Measurements from ENCODE around the gene CDK9. TPM values are rescaled to one million over a fixed set of nuclear protein-coding genes. Genes with fewer than 3 reads are reported as not detected.

The CDK9 gene
- total RNA-seq, 4 donors from 2014 or later = 66.6 to 112 (median 87.6) TPM

GRCh38 chr9:127822108-127822507 lies 36.3 kb downstream of the CDK9 start:
- H3K4me3 ChIP-seq = no peak overlapping the region
- no peaks in the 10 kb centered on the region for H3K9me3 ChIP-seq
- no peak overlapping the region for H3K27ac ChIP-seq
- WGBS, 2 donors = 71 to 73% methylated on average over 4 of the region's 4 CpGs
- H3K27me3 ChIP-seq = no peaks in the 10 kb centered on the region
- DNase-seq (ENCODE audit: low spot score in 2 of 2) = no peak
- TF ChIP-seq EP300 (IDR thresholded peaks at IDR 0.05) = peak in 1 of 2 donors; percentile 27
- TF ChIP-seq POLR2A (IDR thresholded peaks at IDR 0.05) = no peak
- peaks cover 0 to 33% (median 9%) of the 10 kb centered on the region in 4 donors for H3K4me1 ChIP-seq
- H3K36me3 ChIP-seq = peaks cover 2 to 81% (median 5%) of the 10 kb centered on the region in 3 donors

GRCh38 chr9:127825319-127826051 lies 39.7 kb downstream of the CDK9 start:
- WGBS, 2 donors = 67 to 69% methylated on average over 20 to 35 of the region's 42 CpGs
- no peaks in the 10 kb centered on the region for H3K9me3 ChIP-seq
- peak overlapping the region in 3 of 4 donors; percentile 54 to 94 (median 89) for H3K27ac ChIP-seq
- TF ChIP-seq CTCF (IDR thresholded peaks at IDR 0.05) = peak in 3 of 5 experiments; percentile 21 to 33 (median 23)
- no peak for TF ChIP-seq EP300 (IDR thresholded peaks at IDR 0.05)
- TF ChIP-seq POLR2A (IDR thresholded peaks at IDR 0.05) = no peak
- H3K36me3 ChIP-seq = peaks cover 0 to 47% (median 0%) of the 10 kb centered on the region in 3 donors
- H3K27me3 ChIP-seq = no peaks in the 10 kb centered on the region
- DNase-seq (ENCODE audit: low spot score in 2 of 2) = no peak
- H3K4me3 ChIP-seq = no peak overlapping the region
- H3K4me1 ChIP-seq = peaks cover 0 to 57% (median 29%) of the 10 kb centered on the region in 4 donors

- H3K4me1 ChIP-seq = peaks cover 0 to 65% (median 29%) of the 10 kb centered on the region in 4 donors
- H3K36me3 ChIP-seq = peaks cover 0 to 38% (median 0%) of the 10 kb centered on the region in 3 donors
Measured at GRCh38 chr9:127826253-127826913, 40.5 kb downstream of the CDK9 start.

DNA sequence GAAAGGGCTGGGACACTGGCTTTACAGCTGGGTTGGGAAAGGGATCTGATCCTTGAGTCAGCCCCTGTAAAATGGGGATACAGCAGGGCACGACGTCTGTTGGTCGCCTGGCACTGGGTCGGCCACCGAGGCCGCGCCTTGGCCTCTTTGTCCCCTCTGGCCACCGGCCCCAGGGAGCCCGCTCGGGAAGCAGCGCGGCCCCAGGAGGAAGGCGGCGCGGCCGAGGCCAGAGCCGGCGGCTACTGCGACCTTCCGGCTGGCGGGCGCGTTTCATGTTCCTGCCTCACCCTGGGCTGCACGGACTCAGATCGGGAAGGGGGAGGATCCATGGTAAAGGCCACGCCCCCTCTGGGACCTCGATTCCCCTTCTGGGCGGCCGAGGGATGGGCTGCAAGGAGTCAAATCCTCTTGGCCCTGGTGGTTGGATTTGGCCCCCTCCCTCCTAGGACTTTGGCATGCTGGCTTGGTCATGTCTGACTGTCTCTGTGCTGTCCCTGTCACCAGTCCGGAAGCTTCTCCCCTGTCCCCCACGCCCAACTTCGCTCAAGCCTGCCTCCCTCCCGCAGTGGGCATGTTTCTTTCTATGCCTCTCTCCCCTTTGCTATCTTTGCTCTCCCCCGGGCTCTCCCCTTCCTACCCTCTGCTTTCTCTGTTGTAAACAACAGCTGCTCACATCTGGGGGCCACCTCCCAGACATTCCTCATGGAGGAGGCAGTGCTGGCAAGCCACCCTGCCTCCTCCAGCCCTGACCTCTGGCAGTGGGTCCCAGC lies 42.6 kb downstream of the CDK9 start:
- H3K4me1 ChIP-seq = peaks cover 0 to 85% (median 44%) of the 10 kb centered on the region in 4 donors
- peak; percentile 91 to 93 for DNase-seq (ENCODE audit: low spot score in 2 of 2)
- H3K9me3 ChIP-seq = no peaks in the 10 kb centered on the region
- H3K36me3 ChIP-seq = peaks cover 0 to 25% (median 0%) of the 10 kb centered on the region in 3 donors
- H3K4me3 ChIP-seq = peak overlapping the region in 3 of 4 donors; percentile 7 to 42 (median 21)
- H3K27ac ChIP-seq = peak overlapping the region; percentile 65 to 94 (median 82)
- no peaks in the 10 kb centered on the region for H3K27me3 ChIP-seq
- TF ChIP-seq EP300 (IDR thresholded peaks at IDR 0.05) (peak in 1 of 2 donors; percentile 82), CTCF (IDR thresholded peaks at IDR 0.05) (peak in 3 of 5 experiments; percentile 7 to 37 (median 14)), POLR2A (IDR thresholded peaks at IDR 0.05) (peak; percentile 64 to 79)
- WGBS, 2 donors = 1 to 10% methylated on average over 10 to 28 of the region's 34 CpGs

More at GRCh38 chr9:127826253-127826913, 40.5 kb downstream of the CDK9 start:
- Histone ChIP-seq H3K4me3 (no peak overlapping the region), H3K27me3 (no peaks in the 10 kb centered on the region), H3K27ac (peak overlapping the region in 3 of 4 donors; percentile 54 to 94 (median 89)), H3K9me3 (no peaks in the 10 kb centered on the region)
- WGBS, 2 donors = 40 to 45% methylated on average over 5 to 7 of the region's 7 CpGs
- TF ChIP-seq CTCF (IDR thresholded peaks at IDR 0.05) = no peak
- no peak for TF ChIP-seq EP300 (IDR thresholded peaks at IDR 0.05)
- no peak for TF ChIP-seq POLR2A (IDR thresholded peaks at IDR 0.05)
- DNase-seq (ENCODE audit: low spot score in 2 of 2) = no peak

- no peaks in the 10 kb centered on the region for H3K9me3 ChIP-seq
- WGBS, 2 donors = 68% methylated on average over 6 of the region's 6 CpGs
- H3K27me3 ChIP-seq = no peaks in the 10 kb centered on the region
- TF ChIP-seq EP300 (IDR thresholded peaks at IDR 0.05) (no peak), POLR2A (IDR thresholded peaks at IDR 0.05) (no peak), CTCF (IDR thresholded peaks at IDR 0.05) (no peak)
- no peak for DNase-seq (ENCODE audit: low spot score in 2 of 2)
- peak overlapping the region; percentile 65 to 94 (median 82) for H3K27ac ChIP-seq
- peaks cover 0 to 17% (median 0%) of the 10 kb centered on the region in 3 donors for H3K36me3 ChIP-seq
- H3K4me1 ChIP-seq = peaks cover 0 to 94% (median 50%) of the 10 kb centered on the region in 4 donors
- no peak overlapping the region for H3K4me3 ChIP-seq
Measured at GRCh38 chr9:127829205-127829906, 43.5 kb downstream of the CDK9 start.

Data from tibial nerve (tissue), 4 donors.